ENCODE data around the gene PTPRG. TPM values are rescaled to one million over a fixed set of nuclear protein-coding genes. Genes with fewer than 3 reads are reported as not detected.

PTPRG gene
- polyA plus RNA-seq, 3 donors: not detected

- no peak for TF ChIP-seq CTCF (IDR thresholded peaks at IDR 0.05)
- intact Hi-C loops (cut with micrococcal nuclease): no loop called here
- Mint-ChIP-seq H3K27me3 (ENCODE audit: low read depth in 3 of 3) (peaks cover 0 to 2% (median 0%) of the 10 kb centered on the region in 3 donors), H3K4me3 (no peak overlapping the region), H3K36me3 (no peaks in the 10 kb centered on the region), H3K27ac (no peak overlapping the region), H3K9me3 (peaks cover 0 to 3% (median 0%) of the 10 kb centered on the region in 7 donors), H3K4me1 (no peaks in the 10 kb centered on the region)
- Histone ChIP-seq H3K9ac (ENCODE audit: insufficient read depth, low read length, poor library complexity, severe bottlenecking) (no peak overlapping the region), H4K20me1 (ENCODE audit: insufficient read depth, low read length) (no peaks in the 10 kb centered on the region), H3K9me3 (replicated peaks in 1 of 2; ENCODE audit: control insufficient read depth in 1 of 2, insufficient read depth in 1 of 2, low read length in 2 of 2) (no peaks in the 10 kb centered on the region), H3K4me3 (replicated peaks in 1 of 3; ENCODE audit: low read depth in 2 of 3, low read length in 3 of 3) (no peak overlapping the region), H3K27ac (ENCODE audit: low read depth in 1 of 2, low read length in 2 of 2) (no peak overlapping the region), H2AFZ (ENCODE audit: insufficient read depth, low read depth, low read length, poor library complexity, severe bottlenecking) (no peak overlapping the region), H3K4me1 (ENCODE audit: control insufficient read depth in 1 of 2, insufficient read depth in 2 of 2, low read length in 2 of 2) (no peaks in the 10 kb centered on the region), H3K36me3 (replicated peaks in 1 of 2; ENCODE audit: control insufficient read depth in 1 of 2, insufficient read depth in 2 of 2, low read length in 2 of 2) (no peaks in the 10 kb centered on the region), H3K27me3 (ENCODE audit: control insufficient read depth in 2 of 2, insufficient read depth in 2 of 2, low read length in 2 of 2) (no peaks in the 10 kb centered on the region), H3K79me2 (ENCODE audit: insufficient read depth, low read length) (no peaks in the 10 kb centered on the region), H3K4me2 (replicated peaks; ENCODE audit: extremely low read depth, low read length, poor library complexity, severe bottlenecking) (no peak overlapping the region)
- WGBS (ENCODE audit: insufficient coverage): 74% methylated on average over 3 of the region's 6 CpGs
- DNase-seq: no peak
These were observed 308.0 kb downstream of the PTPRG start for GRCh38 chr3:61869371-61869770.

GRCh38 chr3:61871644-61872043 lies 310.3 kb downstream of the PTPRG start:
- no peaks in the 10 kb centered on the region for H3K4me1 Mint-ChIP-seq
- H3K9me3 ChIP-seq (replicated peaks in 1 of 2; ENCODE audit: control insufficient read depth in 1 of 2, insufficient read depth in 1 of 2, low read length in 2 of 2): no peaks in the 10 kb centered on the region
- H3K27me3 ChIP-seq (ENCODE audit: control insufficient read depth in 2 of 2, insufficient read depth in 2 of 2, low read length in 2 of 2): no peaks in the 10 kb centered on the region
- H4K20me1 ChIP-seq (ENCODE audit: insufficient read depth, low read length): no peaks in the 10 kb centered on the region
- no peak for TF ChIP-seq CTCF (IDR thresholded peaks at IDR 0.05)
- no peak for DNase-seq
- no peak overlapping the region for H3K27ac ChIP-seq (ENCODE audit: low read depth in 1 of 2, low read length in 2 of 2)
- no peaks in the 10 kb centered on the region for H3K4me1 ChIP-seq (ENCODE audit: control insufficient read depth in 1 of 2, insufficient read depth in 2 of 2, low read length in 2 of 2)
- no peaks in the 10 kb centered on the region for H3K36me3 Mint-ChIP-seq
- H3K36me3 ChIP-seq (replicated peaks in 1 of 2; ENCODE audit: control insufficient read depth in 1 of 2, insufficient read depth in 2 of 2, low read length in 2 of 2): no peaks in the 10 kb centered on the region
- H3K4me3 Mint-ChIP-seq: no peak overlapping the region
- no peak overlapping the region for H3K4me3 ChIP-seq (replicated peaks in 1 of 3; ENCODE audit: low read depth in 2 of 3, low read length in 3 of 3)
- H3K9me3 Mint-ChIP-seq: peaks cover 0 to 3% (median 0%) of the 10 kb centered on the region in 7 donors
- H3K27ac Mint-ChIP-seq: no peak overlapping the region
- peaks cover 0 to 2% (median 0%) of the 10 kb centered on the region in 3 donors for H3K27me3 Mint-ChIP-seq (ENCODE audit: low read depth in 3 of 3)
- no peak overlapping the region for H2AFZ ChIP-seq (ENCODE audit: insufficient read depth, low read depth, low read length, poor library complexity, severe bottlenecking)
- WGBS (ENCODE audit: insufficient coverage): 100% methylated on average over 1 of the region's 2 CpGs
- no peak overlapping the region for H3K9ac ChIP-seq (ENCODE audit: insufficient read depth, low read length, poor library complexity, severe bottlenecking)
- no peaks in the 10 kb centered on the region for H3K79me2 ChIP-seq (ENCODE audit: insufficient read depth, low read length)
- no peak overlapping the region for H3K4me2 ChIP-seq (replicated peaks; ENCODE audit: extremely low read depth, low read length, poor library complexity, severe bottlenecking)
- intact Hi-C loops (cut with micrococcal nuclease): no loop called here
